HG03066 (cell line): ENCODE results near the gene NAPSA.
"Not testable (repeated sequence)": the region's sequence is repeated elsewhere in the genome, so short reads cannot be mapped to it uniquely, and the experiment has no call there.

ENCODE experiments used
- ATAC-seq: cut with Tn5 transposase; IDR thresholded peaks from one replicate; pipeline ENCODE4 v1.9.1; 2021; ENCODE audit warnings: low read depth; ENCODE audit not compliant: unreplicated experiment

The NAPSA gene

GRCh38 chr19:50365434-50366306, at the start of gene NAPSA:
Gene NAPSA (minus strand): TSS chr19:50365639. CDS start chr19:50365621, 18 bp downstream.
- ATAC-seq, result no peak

GRCh38 chr19:50413531-50413930, 48.1 kb upstream of the NAPSA start:
- no peak for ATAC-seq

DNA sequence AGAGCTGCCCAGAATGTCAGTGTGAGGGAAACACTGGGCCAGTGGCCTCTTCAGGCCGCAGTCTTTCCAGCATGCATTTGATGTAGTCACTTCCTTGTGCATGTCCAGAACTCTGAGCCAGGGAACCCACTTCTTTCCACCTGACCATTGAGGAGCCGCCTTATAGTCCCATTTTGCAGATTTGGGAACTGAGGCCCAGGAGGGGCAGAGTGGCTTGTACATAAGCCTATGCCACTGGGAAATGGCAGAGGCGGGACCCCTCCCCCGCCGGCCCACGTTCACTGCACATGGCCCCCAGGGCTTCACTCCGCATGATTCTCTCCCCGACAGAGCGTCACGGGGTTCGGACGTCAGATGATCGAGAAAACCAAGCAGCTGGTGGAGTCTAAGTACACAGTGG, 47.7 kb upstream of the NAPSA start:
- no peak for ATAC-seq

GRCh38 chr19:50412419-50412818, 47.0 kb upstream of the NAPSA start:
- no peak for ATAC-seq

DNA sequence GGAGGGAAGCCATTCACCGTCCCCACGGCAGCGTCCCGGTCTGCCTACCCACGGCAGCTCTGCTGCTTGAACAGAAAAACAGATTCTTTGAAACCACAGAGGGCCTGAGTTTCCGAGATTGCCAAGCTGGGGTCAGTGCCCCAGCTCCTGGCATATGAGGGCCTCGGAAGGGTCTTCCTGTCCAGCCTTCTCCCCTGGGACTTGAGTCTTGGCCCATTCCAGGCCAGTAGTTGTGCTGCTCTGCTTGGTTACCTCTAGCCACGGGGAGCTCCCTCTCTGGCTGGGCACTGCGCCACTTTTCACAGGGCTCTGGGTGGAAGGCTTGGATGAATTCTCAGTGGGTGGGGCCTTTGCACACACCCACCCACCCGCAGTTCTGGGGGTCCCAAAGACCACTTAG, 44.7 kb upstream of the NAPSA start:
- no peak for ATAC-seq

DNA sequence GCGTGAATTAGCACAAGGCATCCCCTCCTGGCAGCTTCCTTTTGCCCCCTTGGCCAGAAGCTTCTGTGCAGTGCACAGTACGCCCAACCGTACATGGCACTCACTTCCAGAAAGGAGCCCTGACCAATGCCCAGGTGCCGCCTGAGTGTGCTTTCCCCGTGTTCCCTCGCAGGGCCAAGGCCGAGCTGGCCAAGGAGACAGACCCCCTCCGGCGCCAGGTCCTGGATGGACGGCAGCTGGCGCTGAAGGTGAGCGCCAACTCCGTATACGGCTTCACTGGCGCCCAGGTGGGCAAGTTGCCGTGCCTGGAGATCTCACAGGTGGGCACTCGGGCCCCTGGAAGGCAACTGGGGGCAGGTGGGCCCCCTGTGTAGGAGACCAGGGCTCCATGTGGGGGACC, 43.9 kb upstream of the NAPSA start:
- no peak for ATAC-seq

DNA sequence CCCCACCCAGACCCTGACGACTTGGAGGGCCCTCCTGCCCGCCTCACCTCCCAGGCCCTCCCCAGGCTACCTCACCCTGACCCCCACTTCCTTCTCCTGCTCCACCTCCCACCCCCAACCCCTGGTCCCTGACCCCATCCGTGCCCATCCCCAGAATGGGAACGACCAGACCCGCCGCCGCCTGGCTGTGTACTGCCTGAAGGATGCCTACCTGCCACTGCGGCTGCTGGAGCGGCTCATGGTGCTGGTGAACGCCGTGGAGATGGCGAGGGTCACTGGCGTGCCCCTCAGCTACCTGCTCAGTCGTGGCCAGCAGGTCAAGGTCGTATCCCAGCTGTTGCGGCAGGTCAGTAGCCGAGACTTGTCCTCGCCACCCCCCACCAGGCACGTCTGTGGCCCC, 41.4 kb upstream of the NAPSA start:
- ATAC-seq, result no peak

- ATAC-seq, result no peak
Observed at GRCh38 chr19:50406156-50406820, 40.8 kb upstream of the NAPSA start.

- no peak for ATAC-seq
Observed at GRCh38 chr19:50402544-50403301, 37.3 kb upstream of the NAPSA start.

GRCh38 chr19:50401605-50402450, 36.4 kb upstream of the NAPSA start:
- ATAC-seq, result no peak

DNA sequence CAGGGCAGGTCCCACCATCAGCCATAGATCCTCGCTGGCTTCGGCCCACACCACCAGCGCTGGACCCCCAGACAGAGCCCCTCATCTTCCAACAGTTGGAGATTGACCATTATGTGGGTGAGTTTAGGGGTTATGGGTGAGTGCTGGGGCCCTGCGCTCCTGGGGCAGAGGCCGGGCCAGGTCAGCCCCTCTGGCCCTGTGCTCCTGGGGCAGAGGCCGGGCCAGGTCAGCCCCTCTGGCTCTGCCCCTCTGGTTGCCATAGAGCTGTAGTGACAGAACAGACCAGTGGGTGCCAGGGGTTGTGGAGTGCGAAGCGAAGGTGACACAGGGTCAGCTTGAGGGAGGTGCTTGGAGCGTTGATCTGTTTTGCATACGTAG, 33.9 kb upstream of the NAPSA start:
- no peak for ATAC-seq

DNA sequence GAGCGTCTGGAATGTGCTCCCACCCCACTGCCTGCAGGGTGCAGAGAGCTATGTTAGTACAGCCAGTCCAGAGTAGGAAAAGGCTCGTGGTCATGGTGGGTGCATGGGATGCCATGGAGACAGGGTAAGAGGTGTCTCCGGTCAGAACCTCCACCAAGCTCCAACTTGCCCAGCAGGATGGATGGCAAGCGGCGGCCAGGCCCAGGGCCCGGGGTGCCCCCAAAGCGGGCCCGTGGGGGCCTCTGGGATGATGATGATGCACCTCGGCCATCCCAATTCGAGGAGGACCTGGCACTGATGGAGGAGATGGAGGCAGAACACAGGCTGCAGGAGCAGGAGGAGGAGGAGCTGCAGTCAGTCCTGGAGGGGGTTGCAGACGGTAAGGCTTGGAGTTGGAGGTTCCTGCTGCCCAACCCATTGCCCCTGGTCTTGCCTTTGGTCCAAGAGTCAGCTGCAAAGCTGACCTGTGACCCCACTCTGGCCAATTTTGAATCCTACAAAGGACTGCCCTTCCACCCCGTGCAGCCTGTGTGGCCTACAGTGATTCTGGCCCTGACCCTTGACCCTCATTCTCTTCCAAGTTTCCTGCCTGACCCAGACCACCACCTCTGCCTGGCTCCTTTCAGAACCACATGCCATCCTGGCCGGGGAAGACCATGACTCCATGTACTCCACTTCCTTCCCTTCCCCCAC, 33.4 kb upstream of the NAPSA start:
- ATAC-seq, result no peak

- ATAC-seq, result no peak
Observed at GRCh38 chr19:50394017-50394416, 28.6 kb upstream of the NAPSA start.

- no peak for ATAC-seq
Observed at GRCh38 chr19:50393589-50393988, 28.1 kb upstream of the NAPSA start.

- no peak for ATAC-seq
Observed at GRCh38 chr19:50392759-50393158, 27.3 kb upstream of the NAPSA start.

DNA sequence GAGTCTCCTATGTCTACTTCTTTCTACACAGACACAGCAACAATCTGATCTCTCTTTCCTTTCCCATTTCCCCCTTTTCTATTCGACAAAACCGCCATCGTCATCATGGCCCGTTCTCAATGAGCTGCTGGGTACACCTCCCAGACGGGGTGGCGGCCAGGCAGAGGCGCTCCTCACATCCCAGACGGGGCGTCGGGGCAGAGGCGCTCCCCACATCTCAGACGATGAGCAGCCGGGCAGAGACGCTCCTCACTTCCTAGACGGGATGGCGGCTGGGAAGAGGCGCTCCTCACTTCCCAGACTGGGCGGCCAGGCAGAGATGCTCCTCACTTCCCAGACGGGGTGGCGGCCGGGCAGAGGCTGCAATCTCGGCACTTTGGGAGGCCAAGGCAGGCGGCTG, 25.5 kb upstream of the NAPSA start:
- not testable (repeated sequence) for ATAC-seq

GRCh38 chr19:50390295-50390694, 24.9 kb upstream of the NAPSA start:
- ATAC-seq, result not testable (repeated sequence)

- no peak for ATAC-seq
Observed at GRCh38 chr19:50387868-50388245, 22.4 kb upstream of the NAPSA start.

DNA sequence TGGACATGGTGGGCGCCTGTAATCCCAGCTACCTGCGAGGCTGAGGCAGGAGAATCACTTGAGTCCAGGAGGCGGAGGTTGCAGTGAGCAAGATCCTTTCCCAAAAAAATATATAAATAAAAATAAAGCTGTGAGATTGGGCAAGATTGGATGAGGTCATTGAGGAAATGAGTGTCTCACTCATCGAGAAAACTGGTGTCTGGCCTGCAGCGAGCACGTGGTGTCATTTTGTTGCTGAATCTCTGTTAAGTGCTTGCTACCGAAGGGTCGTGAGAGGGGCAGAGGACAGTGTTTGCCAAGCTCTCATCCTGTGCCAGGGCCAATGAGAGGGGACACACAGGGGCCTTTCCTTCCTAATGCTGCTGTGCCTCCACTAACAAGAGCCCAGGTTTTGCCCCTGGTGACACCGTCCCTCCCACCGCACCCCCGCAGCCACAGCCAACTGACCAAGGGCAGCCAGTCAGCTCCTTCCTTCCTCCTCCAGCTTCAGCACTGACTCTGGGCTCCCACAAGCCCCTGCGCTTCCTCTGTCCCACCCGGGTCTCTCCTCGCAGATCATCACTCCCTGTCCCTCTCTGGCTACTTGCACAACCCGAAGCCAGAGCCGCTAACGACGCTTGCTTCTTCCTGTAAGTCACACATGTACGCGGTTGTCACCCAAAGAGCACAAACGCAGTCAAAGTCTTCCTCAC, 21.9 kb upstream of the NAPSA start:
- no peak for ATAC-seq
